NCI-H1694 (cell line): ENCODE measurements around the gene MEF2D.

Source experiments
- DNase-seq: peaks from one replicate; lab custom pipeline; 2025; lab: John Stamatoyannopoulos, UW

The MEF2D gene

DNA sequence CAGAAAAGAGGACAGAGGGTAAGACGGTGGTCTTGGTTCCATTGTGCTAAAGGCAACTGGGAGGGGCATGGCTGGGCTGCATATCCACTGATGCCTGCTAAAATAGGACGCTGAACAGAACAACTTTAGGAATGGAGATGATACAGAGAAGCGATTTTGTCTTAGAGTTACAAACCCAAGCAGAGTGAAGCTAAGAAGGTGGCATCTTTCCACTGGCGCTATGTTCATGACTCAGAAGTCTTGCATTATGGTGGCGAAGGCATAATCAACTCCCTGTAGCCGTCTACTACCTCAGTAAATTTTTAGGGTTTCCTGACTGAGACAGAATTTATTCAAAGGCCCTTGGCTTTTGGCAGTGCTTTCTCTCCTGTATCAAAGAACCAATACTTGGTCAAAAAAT, 57.3 kb downstream of the MEF2D start:
- DNase-seq, result no peak

GRCh38 chr1:156440654-156441437, 59.7 kb downstream of the MEF2D start:
- no peak for DNase-seq

- DNase-seq, result no peak
Measured at GRCh38 chr1:156439777-156440183, 60.8 kb downstream of the MEF2D start.

DNA sequence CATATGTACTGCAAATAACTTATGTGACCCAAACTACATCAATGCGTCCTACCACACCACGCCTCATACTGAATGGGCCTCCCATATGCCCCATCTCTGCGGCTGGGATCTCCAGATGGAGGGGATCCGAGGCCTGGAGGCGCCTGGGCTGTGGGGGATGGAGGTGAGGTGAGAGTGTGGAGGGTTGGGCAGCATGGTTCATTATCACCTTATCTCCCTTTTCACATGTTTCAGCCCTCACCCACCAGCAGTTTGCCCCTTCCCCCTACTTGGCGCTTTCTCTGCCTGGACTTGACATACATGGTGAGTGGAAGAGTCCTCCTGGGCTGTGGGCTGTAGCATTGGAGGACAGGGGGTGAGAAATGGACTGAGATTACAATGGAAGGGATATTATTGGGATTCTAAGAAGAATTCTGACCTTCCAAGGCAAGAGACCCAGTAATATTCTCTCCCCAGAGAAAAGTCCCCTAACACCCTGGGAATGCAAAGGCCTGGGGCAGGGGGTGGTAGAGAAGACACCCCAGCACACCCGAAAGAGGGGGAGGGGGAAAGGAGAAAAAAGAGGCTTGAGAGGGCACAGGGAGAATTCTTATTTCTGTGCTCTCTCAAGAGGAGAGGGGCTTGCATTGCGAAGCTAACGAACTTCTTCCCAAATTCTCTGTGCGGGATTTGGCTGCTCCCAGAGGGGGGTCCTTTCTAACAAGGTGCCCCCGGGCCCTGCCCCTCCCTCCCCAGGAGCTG, 61.4 kb downstream of the MEF2D start:
- no peak for DNase-seq

GRCh38 chr1:156438278-156438987, 62.1 kb downstream of the MEF2D start:
- no peak for DNase-seq

GRCh38 chr1:156437037-156437867, 63.3 kb downstream of the MEF2D start:
- no peak for DNase-seq

- no peak for DNase-seq
Measured at GRCh38 chr1:156436141-156437036, 64.2 kb downstream of the MEF2D start.

DNA sequence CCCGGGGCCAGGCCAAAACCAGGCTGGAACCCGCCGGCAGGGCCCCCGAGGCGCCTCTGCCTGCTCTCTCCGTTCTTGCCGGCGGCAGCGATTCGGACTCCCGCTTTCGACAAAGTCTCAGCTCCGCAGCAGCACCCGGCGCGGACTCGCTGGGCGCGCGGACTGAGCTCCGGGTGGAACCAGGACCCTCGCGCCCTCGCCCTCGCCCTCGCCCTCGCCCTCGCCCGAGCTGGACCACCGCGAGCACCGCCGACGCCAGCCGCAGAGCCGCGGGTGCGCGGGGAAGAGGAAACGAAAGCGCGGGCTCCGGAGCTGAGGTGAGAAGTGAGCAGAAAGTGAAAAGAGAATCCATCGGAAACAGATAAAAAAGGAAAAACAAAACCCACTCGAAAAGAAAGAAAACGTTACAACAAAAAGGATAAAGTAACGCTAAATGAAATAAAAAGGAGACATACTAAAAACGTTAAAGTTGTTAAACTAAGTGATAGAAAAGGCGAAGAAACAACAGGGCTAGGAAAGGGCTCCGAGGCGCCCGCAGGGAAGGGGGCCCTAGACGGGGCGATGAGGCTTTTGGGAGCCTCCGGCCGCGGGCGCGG, 64.9 kb downstream of the MEF2D start:
- no peak for DNase-seq

- no peak for DNase-seq
Measured at GRCh38 chr1:156434989-156435544, 65.5 kb downstream of the MEF2D start.

- no peak for DNase-seq
Measured at GRCh38 chr1:156433602-156434001, 67.0 kb downstream of the MEF2D start.

- no peak for DNase-seq
Measured at GRCh38 chr1:156433032-156433431, 67.5 kb downstream of the MEF2D start.

- DNase-seq, result no peak
Measured at GRCh38 chr1:156432669-156433018, 67.9 kb downstream of the MEF2D start.

DNA sequence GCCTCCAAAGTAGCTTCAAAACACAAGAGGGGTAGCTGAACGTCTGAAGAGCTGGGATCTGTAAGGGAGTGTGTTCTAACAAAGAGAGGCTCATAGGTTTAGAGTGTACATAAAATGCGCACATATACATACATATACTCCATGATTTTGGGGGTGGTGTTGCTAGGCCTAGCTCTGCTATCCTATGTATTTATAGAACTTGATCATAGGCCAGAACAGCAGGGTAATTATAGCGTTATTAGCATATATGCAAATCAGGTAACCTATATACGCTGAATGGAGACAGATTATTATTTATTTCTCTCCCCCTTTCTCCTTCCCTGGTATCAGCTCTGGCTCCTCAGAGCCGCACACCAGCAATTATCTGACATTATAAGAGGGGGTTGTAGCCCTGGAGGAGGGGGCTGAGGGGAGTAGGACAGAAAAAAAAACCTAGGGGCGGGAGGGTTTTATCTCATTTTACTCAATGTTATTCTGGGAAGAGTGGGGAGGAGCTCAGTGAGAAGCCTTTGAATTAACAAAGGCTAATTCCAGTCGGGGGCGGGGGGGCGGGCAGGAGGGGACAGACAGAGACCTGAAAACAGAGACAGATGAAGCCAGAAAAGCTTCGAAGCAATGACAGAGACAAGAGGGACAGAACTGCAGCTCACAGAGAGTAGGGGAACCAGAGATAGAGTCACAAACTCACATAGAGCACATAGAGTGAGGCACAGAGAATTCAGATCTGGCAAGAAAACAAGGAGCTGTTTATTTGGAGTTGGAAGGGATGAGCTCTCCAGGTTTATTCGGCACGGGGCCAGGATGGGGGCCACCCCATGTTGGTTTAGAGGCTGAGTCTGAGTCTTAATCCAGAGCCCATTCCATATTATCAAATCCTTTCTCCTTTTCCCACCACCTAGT, 68.6 kb downstream of the MEF2D start:
- no peak for DNase-seq

DNA sequence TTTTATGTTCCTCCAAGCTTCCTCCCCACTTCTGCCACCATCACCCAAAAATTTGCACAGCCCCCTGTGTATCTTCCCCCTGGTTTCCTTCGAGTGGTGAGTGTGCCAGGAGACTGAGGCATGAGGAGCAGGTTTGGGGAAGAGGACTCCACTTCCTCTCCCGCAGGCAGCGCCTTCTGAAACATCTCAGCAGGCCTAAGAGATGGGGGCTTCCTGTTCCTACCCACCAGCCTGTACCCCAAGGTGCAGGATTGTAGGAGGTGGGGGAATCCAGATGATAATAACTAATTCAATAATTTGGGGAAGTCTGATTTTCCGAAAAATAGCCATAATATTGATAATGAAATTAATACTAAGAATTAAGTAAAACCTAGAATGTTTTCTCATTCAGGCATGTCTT, 69.2 kb downstream of the MEF2D start:
- DNase-seq, result no peak

DNA sequence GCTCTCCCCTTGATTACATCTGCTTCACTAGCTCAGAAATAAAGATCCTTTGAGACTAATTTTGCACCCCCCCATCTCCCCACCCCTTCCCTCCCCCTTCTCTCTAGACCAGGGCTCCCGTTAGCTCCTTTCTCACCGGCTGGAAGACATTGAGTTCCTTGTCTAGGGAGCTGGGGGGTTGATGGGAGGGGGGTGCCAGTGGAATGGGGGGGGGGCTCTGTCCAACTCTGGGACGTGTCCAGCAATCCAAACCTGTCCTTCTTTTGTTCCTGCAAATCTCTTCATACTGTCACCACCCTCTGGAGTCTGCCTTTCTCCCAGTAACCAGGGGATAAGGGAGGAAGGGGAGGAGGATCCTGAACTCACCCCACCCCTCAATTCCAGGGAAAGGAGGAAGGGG, 69.7 kb downstream of the MEF2D start:
- no peak for DNase-seq

DNA sequence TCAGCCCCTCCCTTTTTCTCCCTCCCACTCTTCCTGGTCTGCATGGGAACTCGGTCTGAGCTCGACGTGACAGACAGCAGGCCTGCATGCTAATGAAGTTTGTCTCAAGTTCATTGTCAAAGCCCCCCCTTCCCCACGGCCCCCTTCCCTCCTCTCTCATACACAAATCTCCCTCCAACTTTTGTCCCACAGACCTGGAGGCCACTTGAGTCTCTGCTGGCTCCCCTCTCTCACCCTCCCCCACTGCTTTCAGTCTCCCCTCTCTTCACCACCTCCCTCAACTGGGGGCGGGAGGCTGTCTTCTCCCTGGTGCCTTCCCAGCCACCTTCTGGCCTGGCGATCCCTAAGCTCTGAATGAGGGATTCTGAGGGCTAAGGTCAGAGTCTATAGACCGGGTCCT, 70.3 kb downstream of the MEF2D start:
- DNase-seq, result no peak

DNA sequence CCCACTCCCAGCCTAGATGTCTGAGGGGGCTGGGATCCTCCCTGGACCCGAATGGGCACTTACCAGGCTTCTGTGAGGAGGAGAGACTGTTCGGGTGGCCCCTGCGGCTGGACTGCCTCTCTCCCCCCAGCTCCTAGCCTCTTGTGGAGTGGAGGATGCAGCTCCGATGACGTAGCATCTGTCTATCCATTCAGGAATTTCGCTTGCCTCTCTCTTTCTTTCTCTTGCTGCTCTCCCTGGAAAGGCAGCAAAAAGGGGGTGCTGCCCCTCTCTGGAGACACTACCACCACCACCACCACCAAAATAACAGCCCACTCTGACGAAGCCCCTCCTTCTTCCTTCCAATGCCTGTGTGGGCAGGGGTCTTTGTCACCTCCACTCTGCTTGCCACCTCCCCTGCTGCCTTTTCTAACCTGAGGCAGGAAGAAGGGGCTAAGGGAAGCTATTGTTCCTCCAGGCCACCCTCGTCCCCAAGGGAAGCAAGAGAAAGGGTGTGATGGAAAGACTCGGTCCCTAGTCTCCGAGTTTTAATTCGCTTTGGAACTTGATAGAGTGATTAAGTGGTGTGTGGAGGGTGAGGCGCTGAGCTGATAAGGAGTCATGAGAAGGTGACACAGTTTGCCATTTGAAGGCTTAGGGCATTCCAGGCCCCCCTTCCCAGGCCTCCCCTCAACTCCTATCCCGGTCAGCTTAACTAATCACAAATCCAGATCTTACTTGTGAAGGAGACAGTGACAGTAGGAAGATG, 71.1 kb downstream of the MEF2D start:
- no peak for DNase-seq

- DNase-seq, result no peak
Measured at GRCh38 chr1:156428746-156429288, 71.8 kb downstream of the MEF2D start.
